ENCODE results near the gene OSCP1. TPM values are rescaled to one million over a fixed set of nuclear protein-coding genes. Genes with fewer than 3 reads are reported as not detected.

OSCP1 gene
- total and polyA plus RNA-seq, 2 experiments from 2014 or later, result 6.9 to 10.2 TPM

DNA sequence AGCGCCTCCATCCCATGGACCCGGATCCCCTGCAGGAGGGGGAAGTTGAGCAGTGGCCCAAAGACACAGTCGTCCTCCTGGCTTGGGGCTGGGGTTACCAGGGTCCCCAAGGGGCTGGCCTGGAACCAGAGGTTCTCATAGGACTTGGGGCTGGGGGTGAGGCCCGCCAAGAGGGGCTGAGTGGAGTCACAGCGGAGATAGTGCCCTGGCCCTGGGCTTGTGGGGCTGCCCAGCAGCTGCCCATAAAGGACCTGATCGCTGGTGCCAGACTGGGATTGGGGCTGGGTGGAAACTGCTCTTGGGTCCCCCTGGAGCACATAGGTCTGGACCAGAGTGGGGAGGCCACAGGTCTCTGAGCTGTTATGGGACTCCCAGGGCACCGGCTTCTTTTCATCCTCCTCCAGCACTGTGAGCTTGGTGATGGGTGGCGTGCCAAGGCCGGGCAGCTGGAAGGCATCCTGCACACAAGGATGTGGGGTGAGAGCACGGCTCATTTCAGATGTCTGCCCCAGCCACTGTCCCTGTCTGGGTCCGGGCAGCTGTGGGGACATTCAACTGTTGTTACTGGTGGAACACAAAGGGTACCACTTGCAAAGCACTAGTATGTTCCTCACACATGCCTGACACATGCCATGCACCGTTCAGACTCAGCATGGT is 16.2 kb upstream of the OSCP1 start:
- H3K36me3 ChIP-seq (ENCODE audit: low read depth), result no peaks in the 10 kb centered on the region
- in situ Hi-C loops (cut with MboI), result no loop called here
- no peak overlapping the region for H3K9ac ChIP-seq
- no peaks in the 10 kb centered on the region for H3F3A ChIP-seq (ENCODE audit: insufficient read depth)
- no peak overlapping the region for H3K4me2 ChIP-seq (ENCODE audit: unreplicated experiment)
- peaks cover 9% of the 10 kb centered on the region for H3K4me1 ChIP-seq (ENCODE audit: insufficient read depth)
- H3K4me3 ChIP-seq, result no peak overlapping the region
- no peaks in the 10 kb centered on the region for H3K9me3 ChIP-seq (ENCODE audit: low read depth)
- 82 to 87% methylated on average over 12 of the region's 12 CpGs for WGBS, 2 experiments (ENCODE audit: low coverage in 1 of 2, low lambda C conversion rate in 2 of 2, missing lambda C conversion rate in 2 of 2)
- TF ChIP-seq EZH2 (IDR thresholded peaks at IDR 0.05; ENCODE audit: insufficient read depth, poor library complexity, severe bottlenecking) (no peak), EZH2phosphoT487 (IDR thresholded peaks at IDR 0.05; ENCODE audit: insufficient read depth, low read depth) (no peak)
- H3K79me2 ChIP-seq (ENCODE audit: insufficient read depth), result peaks cover 14% of the 10 kb centered on the region
- H4K20me1 ChIP-seq (ENCODE audit: insufficient read depth), result no peaks in the 10 kb centered on the region
- H3K27me3 ChIP-seq (replicated peaks; ENCODE audit: insufficient read depth), result no peaks in the 10 kb centered on the region
- no peaks in the 10 kb centered on the region for H3K9me2 ChIP-seq (ENCODE audit: insufficient read depth)
- H2AFZ ChIP-seq, result peak overlapping the region; percentile 97
- no peak overlapping the region for H3K27ac ChIP-seq
- no peak for DNase-seq

DNA sequence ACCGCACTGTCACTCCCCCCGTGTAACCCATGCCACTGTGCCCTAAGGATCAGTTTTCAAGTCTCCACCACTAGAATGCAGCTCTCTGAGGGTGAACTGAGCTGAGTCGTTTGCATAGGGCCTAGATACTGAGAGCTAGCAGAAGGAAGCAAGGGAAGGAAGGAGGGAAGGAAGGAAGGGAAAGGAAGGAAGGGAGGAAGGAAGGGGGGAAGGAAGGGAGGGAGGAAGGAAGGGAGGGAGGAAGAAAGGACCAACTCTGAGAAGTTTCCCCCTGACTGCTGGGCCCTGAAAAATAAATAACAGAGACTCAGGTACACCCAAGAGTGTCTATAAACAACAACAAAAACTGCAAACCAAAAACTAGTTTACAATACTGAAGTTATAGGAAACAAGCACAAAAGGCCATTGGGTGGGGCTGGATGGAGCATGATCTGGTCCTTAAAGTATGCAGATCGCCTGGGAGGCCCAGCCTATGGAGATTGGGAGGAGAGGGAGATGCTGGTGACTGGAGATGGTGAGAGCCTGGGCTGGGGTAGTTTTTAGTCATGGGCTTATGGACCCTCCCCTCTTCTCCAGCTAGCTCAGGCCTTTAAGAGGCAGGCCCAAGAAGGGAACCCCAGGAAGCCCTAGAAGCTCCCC is 15.6 kb upstream of the OSCP1 start:
- peak overlapping the region; percentile 97 for H2AFZ ChIP-seq
- in situ Hi-C loops (cut with MboI), result no loop called here
- 47 to 48% methylated on average over 4 of the region's 4 CpGs for WGBS, 2 experiments (ENCODE audit: low coverage in 1 of 2, low lambda C conversion rate in 2 of 2, missing lambda C conversion rate in 2 of 2)

DNA sequence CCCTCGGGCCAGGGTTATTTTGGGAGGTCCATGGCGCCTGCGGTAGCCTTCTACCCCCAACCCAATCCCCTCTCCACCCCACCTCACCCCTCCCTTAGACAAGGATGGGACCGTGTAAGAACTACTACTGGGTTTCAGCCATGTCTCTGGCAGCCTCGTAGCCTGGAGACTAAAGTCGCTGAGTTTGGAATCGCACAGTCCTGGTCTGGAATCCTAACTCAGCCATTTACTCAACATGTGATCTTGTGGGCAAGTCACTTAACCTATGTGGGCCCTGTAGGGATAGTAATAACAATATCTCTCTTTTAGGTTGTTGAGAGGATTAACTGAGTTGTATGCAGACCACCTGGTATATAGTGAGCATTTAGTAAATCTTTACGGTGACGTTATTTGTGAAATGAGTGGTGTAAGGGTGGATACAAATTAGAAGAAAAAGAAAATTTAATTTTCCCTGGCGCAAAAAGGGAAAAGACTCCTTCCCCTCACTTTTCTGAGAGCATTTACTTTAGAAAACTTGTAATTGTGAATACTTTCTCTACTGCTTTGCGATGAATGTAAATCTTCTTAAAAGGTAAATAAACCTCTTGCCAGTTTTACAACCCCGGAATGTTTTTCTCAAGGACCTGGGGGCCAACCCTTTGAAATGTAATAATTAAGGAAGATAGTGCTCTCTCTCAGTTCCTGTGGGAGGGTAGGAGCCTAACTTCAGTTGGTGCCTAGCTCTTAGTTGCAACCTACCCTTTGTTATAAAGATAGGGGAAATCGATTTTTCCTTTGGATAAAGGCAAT is 14.5 kb upstream of the OSCP1 start:
- no peak for TF ChIP-seq EZH2 (IDR thresholded peaks at IDR 0.05; ENCODE audit: insufficient read depth, poor library complexity, severe bottlenecking)
- Histone ChIP-seq H3K27me3 (replicated peaks; ENCODE audit: insufficient read depth) (no peaks in the 10 kb centered on the region), H3F3A (ENCODE audit: insufficient read depth) (no peaks in the 10 kb centered on the region), H2AFZ (peak overlapping the region; percentile 97), H3K9me2 (ENCODE audit: insufficient read depth) (no peaks in the 10 kb centered on the region), H3K79me2 (ENCODE audit: insufficient read depth) (peaks cover 14% of the 10 kb centered on the region), H3K27ac (peak overlapping the region; percentile 92), H3K9ac (peak overlapping the region; percentile 91), H3K4me2 (ENCODE audit: unreplicated experiment) (peak overlapping the region; percentile 92), H3K9me3 (ENCODE audit: low read depth) (no peaks in the 10 kb centered on the region), H3K4me3 (peak overlapping the region; percentile 100), H4K20me1 (ENCODE audit: insufficient read depth) (no peaks in the 10 kb centered on the region), H3K4me1 (ENCODE audit: insufficient read depth) (peaks cover 9% of the 10 kb centered on the region), H3K36me3 (ENCODE audit: low read depth) (no peaks in the 10 kb centered on the region)
- DNase-seq, result peak; percentile 50
- 33 to 34% methylated on average over 12 to 13 of the region's 13 CpGs for WGBS, 2 experiments (ENCODE audit: low coverage in 1 of 2, low lambda C conversion rate in 2 of 2, missing lambda C conversion rate in 2 of 2)
- in situ Hi-C loops (cut with MboI), result no loop called here

More for the DNA sequence above, 15.6 kb upstream of the OSCP1 start:
- Histone ChIP-seq H3K4me1 (ENCODE audit: insufficient read depth) (peaks cover 9% of the 10 kb centered on the region), H3K27ac (no peak overlapping the region), H3K4me3 (no peak overlapping the region), H3K9me3 (ENCODE audit: low read depth) (no peaks in the 10 kb centered on the region), H3K36me3 (ENCODE audit: low read depth) (no peaks in the 10 kb centered on the region), H3F3A (ENCODE audit: insufficient read depth) (no peaks in the 10 kb centered on the region), H3K79me2 (ENCODE audit: insufficient read depth) (peaks cover 14% of the 10 kb centered on the region), H3K4me2 (ENCODE audit: unreplicated experiment) (no peak overlapping the region), H4K20me1 (ENCODE audit: insufficient read depth) (no peaks in the 10 kb centered on the region), H3K9me2 (ENCODE audit: insufficient read depth) (no peaks in the 10 kb centered on the region), H3K27me3 (replicated peaks; ENCODE audit: insufficient read depth) (no peaks in the 10 kb centered on the region), H3K9ac (no peak overlapping the region)
- TF ChIP-seq EZH2phosphoT487 (IDR thresholded peaks at IDR 0.05; ENCODE audit: insufficient read depth, low read depth), result no peak
- no peak for TF ChIP-seq EZH2 (IDR thresholded peaks at IDR 0.05; ENCODE audit: insufficient read depth, poor library complexity, severe bottlenecking)
- peak; percentile 71 for DNase-seq

DNA sequence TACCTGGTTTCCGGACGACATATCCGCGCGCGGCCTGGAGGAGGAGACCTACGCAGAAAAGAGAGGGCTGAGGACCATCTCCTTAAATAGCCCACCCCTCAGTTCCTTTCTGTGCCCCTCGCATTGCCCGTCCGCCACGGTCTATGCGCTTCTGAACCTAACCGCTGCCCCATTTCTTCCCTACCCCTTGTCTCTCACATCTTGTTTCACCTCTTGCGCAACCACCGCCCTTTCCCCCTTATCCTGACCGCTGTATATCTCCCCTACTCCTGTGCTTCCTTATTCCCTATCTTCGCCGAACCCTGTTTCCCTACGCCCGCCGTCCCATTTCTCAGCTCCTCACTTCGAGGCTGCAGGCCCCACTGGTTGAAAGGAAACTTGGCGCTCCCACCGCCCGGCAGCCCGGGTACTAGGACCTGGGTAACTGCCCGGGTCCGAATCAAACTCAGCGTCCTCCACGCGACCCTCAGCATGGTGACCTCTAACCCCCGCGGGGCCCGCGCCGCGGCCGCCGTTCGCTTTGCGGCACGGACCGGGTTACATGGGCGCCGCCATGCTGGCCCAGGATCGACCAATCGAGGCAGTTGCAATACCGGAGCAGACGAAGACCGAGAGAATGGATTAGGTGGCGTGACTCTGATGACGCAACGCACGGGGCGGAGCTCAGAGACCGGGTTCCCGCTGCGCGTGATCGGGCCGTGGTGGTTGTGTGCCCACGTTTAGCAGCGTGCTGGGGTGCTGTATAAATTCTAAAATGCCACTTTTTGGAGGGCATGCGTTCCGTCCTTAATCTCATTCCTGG is 13.8 kb upstream of the OSCP1 start, which contains the start of gene MRPS15:
MRPS15 (minus strand) TSS at position 582 of the 802 bp plus-strand sequence; CDS start at position 473, 109 bp downstream.
- no peaks in the 10 kb centered on the region for H3F3A ChIP-seq (ENCODE audit: insufficient read depth)
- in situ Hi-C loops (cut with MboI), result no loop called here
- peak; percentile 98 for DNase-seq
- no peaks in the 10 kb centered on the region for H3K9me2 ChIP-seq (ENCODE audit: insufficient read depth)
- H3K4me2 ChIP-seq (ENCODE audit: unreplicated experiment), result peak within 1 kb of the TSS; percentile 92
- H3K9me3 ChIP-seq (ENCODE audit: low read depth), result no peaks in the 10 kb centered on the region
- H3K4me3 ChIP-seq, result peak within 1 kb of the TSS; percentile 100
- H3K27ac ChIP-seq, result peak within 1 kb of the TSS; percentile 92
- peak within 1 kb of the TSS; percentile 97 for H2AFZ ChIP-seq
- peak within 1 kb of the TSS; percentile 91 for H3K9ac ChIP-seq
- H3K36me3 ChIP-seq (ENCODE audit: low read depth), result no peaks in the 10 kb centered on the region
- H3K4me1 ChIP-seq (ENCODE audit: insufficient read depth), result peaks cover 9% of the 10 kb centered on the region
- 1% methylated on average over 63 of the region's 65 CpGs for WGBS, 2 experiments (ENCODE audit: low coverage in 1 of 2, low lambda C conversion rate in 2 of 2, missing lambda C conversion rate in 2 of 2)
- H3K27me3 ChIP-seq (replicated peaks; ENCODE audit: insufficient read depth), result no peaks in the 10 kb centered on the region
- TF ChIP-seq EZH2 (IDR thresholded peaks at IDR 0.05; ENCODE audit: insufficient read depth, poor library complexity, severe bottlenecking) (no peak), EZH2phosphoT487 (IDR thresholded peaks at IDR 0.05; ENCODE audit: insufficient read depth, low read depth) (no peak)
- H4K20me1 ChIP-seq (ENCODE audit: insufficient read depth), result no peaks in the 10 kb centered on the region
- peaks cover 14% of the 10 kb centered on the region for H3K79me2 ChIP-seq (ENCODE audit: insufficient read depth)
